GM12801 (cell line): ENCODE data around the gene DISC1.

ENCODE experiments used
- TF ChIP-seq, protein P1 (sequence below): IDR thresholded peaks from one replicate; pipeline ENCODE4 v1.5.1; 2011; ENCODE audit warnings: control low read depth; ENCODE audit not compliant: insufficient read length; ENCODE audit errors: extremely low read depth

The DISC1 gene

DNA sequence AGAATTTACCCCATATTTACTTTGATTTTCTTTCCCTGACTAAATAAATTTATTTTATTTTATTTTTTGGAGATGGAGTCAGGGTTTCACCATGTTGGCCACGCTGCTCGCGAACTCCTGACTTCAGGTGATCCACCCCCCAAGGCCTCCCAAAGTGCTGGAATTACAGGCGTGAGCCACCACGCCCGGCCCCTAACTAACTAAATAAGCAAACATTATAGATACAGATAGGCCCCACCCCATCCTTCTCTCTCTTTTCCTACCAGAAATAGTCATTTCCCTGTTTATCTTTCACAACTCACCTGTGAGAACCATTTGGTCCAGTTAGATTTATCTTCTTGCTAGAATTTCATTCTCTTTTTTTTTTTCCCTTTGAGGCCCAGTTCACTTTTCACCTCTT is 167.3 kb downstream of the DISC1 start:
- TF ChIP-seq, protein P1, sequence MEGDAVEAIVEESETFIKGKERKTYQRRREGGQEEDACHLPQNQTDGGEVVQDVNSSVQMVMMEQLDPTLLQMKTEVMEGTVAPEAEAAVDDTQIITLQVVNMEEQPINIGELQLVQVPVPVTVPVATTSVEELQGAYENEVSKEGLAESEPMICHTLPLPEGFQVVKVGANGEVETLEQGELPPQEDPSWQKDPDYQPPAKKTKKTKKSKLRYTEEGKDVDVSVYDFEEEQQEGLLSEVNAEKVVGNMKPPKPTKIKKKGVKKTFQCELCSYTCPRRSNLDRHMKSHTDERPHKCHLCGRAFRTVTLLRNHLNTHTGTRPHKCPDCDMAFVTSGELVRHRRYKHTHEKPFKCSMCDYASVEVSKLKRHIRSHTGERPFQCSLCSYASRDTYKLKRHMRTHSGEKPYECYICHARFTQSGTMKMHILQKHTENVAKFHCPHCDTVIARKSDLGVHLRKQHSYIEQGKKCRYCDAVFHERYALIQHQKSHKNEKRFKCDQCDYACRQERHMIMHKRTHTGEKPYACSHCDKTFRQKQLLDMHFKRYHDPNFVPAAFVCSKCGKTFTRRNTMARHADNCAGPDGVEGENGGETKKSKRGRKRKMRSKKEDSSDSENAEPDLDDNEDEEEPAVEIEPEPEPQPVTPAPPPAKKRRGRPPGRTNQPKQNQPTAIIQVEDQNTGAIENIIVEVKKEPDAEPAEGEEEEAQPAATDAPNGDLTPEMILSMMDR, result no peak

DNA sequence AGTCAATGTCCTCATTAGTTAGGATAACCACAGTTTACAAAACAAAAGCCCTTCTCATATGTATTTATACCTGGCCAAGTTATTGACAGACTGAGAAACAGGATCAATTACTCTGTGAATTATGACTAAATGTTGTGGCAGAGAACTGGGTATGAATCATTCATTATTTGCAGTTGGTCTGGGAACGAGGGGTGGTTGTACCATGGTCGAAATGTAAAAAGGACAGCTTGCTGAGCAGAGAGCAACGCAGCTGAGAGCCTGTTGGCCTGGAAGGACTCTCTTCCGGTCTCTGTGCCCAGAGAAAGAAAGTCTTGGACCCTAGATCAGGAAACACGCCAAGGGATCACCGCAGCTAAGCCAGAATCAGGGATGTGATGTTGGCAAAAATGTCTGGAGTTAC is 169.6 kb downstream of the DISC1 start:
- TF ChIP-seq, protein P1, result no peak

DNA sequence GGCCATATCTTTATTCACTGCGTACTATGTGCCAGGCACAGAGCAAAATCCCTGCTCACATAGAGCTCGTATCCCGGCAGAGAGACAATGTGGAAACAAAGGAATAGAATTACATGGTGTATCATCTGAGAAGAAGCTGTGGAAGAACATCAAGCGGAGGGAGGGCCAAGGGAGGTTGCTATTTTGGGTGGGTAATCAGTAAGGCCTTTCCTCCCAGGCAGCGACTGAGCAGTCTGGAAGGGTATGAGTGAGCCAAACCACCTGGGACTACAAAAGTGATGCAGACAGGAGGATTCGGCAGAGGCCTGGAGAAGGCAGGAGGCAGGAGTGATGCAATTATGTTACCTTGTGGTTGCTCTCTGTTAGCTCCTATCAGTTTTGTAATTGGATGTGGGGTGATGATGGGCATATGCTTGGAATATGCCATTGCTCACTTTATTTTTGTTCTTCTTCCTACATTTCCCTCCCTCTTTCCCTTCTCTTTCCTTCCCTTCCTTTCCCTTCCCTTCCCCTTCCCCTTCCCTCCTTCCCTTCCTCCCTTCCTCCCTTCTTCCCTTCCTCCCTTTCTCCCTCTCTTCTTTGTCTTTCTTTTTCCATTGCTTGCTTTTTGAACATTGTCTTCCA is 172.9 kb downstream of the DISC1 start:
- TF ChIP-seq, protein P1, result no peak

DNA sequence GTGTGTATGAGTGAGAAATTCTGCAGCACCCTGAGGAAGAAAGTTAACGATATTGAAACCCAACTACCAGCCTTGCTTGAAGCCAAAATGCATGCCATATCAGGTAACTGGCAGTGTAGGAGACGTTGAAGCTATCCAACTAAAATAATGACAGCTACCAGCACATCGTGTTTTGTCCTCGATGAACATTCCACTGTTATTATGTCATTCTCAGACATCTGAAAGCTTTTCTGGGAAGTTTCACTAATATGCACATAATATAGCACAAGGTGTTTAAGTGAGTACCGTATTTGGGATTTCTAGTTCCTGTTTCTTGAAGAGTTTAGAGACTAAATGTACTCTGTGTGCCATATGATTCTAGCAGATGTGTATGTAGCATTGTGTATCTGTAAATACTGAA is 173.5 kb downstream of the DISC1 start:
- TF ChIP-seq, protein P1, result no peak

DNA sequence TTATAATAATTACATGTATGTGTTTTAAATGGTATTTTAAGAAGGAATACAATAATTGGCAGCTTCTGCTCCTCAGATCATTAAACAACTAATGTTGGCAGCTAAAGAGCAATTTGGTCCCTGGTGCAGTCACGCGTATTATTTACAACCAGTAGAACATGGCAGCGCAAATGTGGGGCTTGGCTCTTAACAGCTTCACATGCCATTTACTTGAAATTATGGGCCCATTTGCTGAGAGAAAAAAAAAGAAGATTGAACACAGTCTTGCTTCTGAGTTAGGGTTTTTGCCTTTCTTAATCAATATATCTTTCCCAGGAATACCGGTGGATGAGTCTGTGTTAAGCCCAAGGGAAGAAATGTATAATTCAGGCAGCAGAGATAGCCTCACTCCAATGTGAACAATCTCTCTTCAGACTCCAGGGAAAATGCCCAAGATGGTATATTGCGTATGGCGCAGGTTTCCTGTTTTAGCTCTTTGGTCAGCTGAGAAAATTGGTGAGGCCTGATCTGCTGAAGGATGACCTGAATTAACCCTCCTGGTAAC is 174.5 kb downstream of the DISC1 start:
- TF ChIP-seq, protein P1, result no peak

DNA sequence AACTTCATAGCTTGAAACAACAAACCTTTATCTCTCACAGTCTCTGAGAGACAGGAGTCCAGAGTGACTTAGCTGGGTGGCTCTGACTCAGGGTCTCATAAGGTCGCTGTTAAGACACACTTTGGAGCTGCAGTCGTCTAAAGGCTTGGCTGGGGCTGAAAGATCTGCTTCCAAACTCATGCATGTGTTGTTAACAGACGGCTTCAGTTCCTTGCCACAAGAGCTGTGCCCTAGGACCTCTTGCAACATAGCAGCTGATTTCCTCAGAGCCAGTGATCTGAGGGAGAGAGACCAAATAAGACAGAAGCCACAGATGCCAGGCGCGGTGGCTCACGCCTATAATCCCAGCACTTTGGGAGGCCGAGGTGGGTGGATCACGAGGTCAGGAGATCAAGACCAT is 176.8 kb downstream of the DISC1 start:
- TF ChIP-seq, protein P1, result no peak

DNA sequence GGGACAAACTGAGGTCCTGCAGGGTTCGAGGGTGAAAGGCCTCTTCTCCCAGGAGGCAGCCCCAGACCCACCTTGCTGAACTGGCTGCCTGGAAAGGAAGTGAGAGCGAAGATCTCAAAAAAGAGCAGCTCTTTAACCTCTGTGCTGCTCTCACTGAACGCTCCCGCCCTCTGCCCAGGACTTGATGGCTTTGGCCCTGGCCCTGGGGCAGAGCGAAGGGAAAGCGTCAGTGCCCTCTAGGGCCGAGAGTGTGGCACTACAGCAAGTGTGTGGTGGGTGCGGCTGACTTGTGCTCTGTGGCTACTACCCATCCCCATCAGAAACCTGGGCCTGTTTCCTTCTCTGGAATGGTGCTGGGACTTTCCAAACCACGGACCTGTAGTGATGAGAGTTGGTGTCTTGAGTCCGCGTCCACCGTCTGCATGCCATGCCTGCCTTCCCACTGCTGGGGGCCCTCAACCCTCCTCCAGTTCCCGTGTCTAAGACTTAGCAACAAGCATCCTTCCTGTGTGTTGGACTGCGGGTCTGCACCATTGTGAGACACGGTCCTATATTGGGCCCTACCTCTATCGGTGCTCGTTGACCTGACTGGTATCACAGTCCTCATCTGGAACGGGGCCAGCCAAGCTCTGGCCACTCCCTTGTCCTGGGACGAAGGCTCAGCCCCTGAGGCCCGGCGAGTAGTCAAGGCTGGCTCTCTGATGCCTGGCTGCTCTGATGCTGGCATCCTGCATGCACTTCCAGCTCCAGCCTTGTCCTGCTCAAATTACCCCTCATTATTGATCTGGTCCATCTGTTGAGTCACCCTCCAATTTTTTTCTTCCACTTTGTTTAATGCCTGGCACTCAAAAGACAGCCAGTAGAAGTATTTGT is 180.3 kb downstream of the DISC1 start:
- TF ChIP-seq, protein P1, result no peak
